HEK293 (cell line): Measurements from ENCODE around the gene TNFRSF21.

Source experiments
- CTCF ChIA-PET: fragments of 350-600 bp; formaldehyde crosslinking; extraction: SDS; loops from one replicate; lab custom pipeline; 2021; ENCODE audit warnings: antibody characterized with exemption; lab: Yijun Ruan, JAX
- POLR2A ChIA-PET: fragments of 300-600 bp; formaldehyde crosslinking; extraction: SDS; loops from one replicate; lab custom pipeline; 2020; ENCODE audit warnings: antibody characterized with exemption, inconsistent platforms; lab: Yijun Ruan, JAX
- H3K27ac ChIP-seq: fragments of 200-500 bp; sonication (Bioruptor generic); 2 replicates; pipeline ENCODE4 v1.5.1; 2014; ENCODE audit warnings: low read depth, low read length, control low read depth, inconsistent platforms; ENCODE audit errors: extremely low read depth
- H3K36me3 ChIP-seq, 2 experiments: fragments of 200-500 bp in 1 of 2; sonication (Bioruptor generic) in 1 of 2; 1 replicate in 1 of 2; 2 replicates in 1 of 2; pipeline ENCODE4 v1.5.1; 2014 to 2017; ENCODE audit warnings: inconsistent platforms in 2 of 2, low read length in 2 of 2; ENCODE audit not compliant: control insufficient read depth in 2 of 2, insufficient read depth in 1 of 2
- H3K4me1 ChIP-seq: fragments of 200-500 bp; sonication (Bioruptor generic); 2 replicates; pipeline ENCODE4 v1.5.1; 2014; ENCODE audit warnings: mild to moderate bottlenecking, low read length, inconsistent platforms; ENCODE audit not compliant: control insufficient read depth, insufficient read depth
- H3K4me3 ChIP-seq: 2 replicates; pipeline ENCODE4 v1.5.1; 2011; ENCODE audit warnings: low read depth, mild to moderate bottlenecking, control low read depth, low read length, moderate library complexity
- H3K9me3 ChIP-seq: fragments of 200-500 bp; sonication (Bioruptor generic); 2 replicates; pipeline ENCODE4 v1.5.1; 2014; ENCODE audit warnings: low read depth, low read length, inconsistent platforms; ENCODE audit not compliant: control insufficient read depth, insufficient read depth
- BCL11A ChIP-seq: fragments of 450-650 bp; formaldehyde crosslinking; IDR thresholded peaks from 2 replicates; pipeline ENCODE4 v1.5.1; 2016; ENCODE audit warnings: low read depth, missing biosample characterization, missing genetic modification characterization
- CTCF ChIP-seq: fragments of 450-650 bp; formaldehyde crosslinking; IDR thresholded peaks from 2 replicates; pipeline ENCODE4 v1.5.1; 2016; ENCODE audit warnings: missing biosample characterization, missing genetic modification characterization
- GLI4 ChIP-seq: fragments of 450-650 bp; formaldehyde crosslinking; IDR thresholded peaks from 2 replicates; pipeline ENCODE4 v1.5.1; 2016; ENCODE audit warnings: missing biosample characterization, missing genetic modification characterization
- HOXA7 ChIP-seq: sonication (generic); formaldehyde crosslinking; IDR thresholded peaks from 2 replicates; pipeline ENCODE4 v1.8.1; 2022; ENCODE audit warnings: missing genetic modification reagents, borderline replicate concordance
- KLF1 ChIP-seq: fragments of 450-650 bp; formaldehyde crosslinking; IDR thresholded peaks from 2 replicates; pipeline ENCODE4 v1.5.1; 2016; ENCODE audit warnings: missing biosample characterization, missing genetic modification characterization
- PRDM6 ChIP-seq: fragments of 450-650 bp; formaldehyde crosslinking; IDR thresholded peaks from 2 replicates; pipeline ENCODE4 v1.5.1; 2017; ENCODE audit warnings: missing biosample characterization, missing genetic modification characterization
- WT1 ChIP-seq: fragments of 450-650 bp; formaldehyde crosslinking; IDR thresholded peaks from 2 replicates; pipeline ENCODE4 v1.5.1; 2016; ENCODE audit warnings: missing biosample characterization, missing genetic modification characterization
- ZNF10 ChIP-seq: fragments of 450-650 bp; formaldehyde crosslinking; IDR thresholded peaks from 2 replicates; pipeline ENCODE4 v1.5.1; 2017; ENCODE audit warnings: missing biosample characterization, missing genetic modification characterization
- ZNF140 ChIP-seq: fragments of 450-650 bp; formaldehyde crosslinking; IDR thresholded peaks from 2 replicates; pipeline ENCODE4 v1.5.1; 2016; ENCODE audit warnings: missing biosample characterization, missing genetic modification characterization
- ZNF146 ChIP-seq: fragments of 450-650 bp; formaldehyde crosslinking; IDR thresholded peaks from 2 replicates; pipeline ENCODE4 v1.5.1; 2016; ENCODE audit warnings: missing biosample characterization, missing genetic modification characterization
- ZNF148 ChIP-seq: fragments of 450-650 bp; formaldehyde crosslinking; IDR thresholded peaks from 2 replicates; pipeline ENCODE4 v1.5.0; 2017; ENCODE audit warnings: missing biosample characterization, missing genetic modification characterization, borderline replicate concordance
- ZNF16 ChIP-seq: fragments of 450-650 bp; formaldehyde crosslinking; IDR thresholded peaks from 2 replicates; pipeline ENCODE4 v1.5.1; 2016; ENCODE audit warnings: low read depth, missing biosample characterization, missing genetic modification characterization
- ZNF239 ChIP-seq: fragments of 450-650 bp; formaldehyde crosslinking; IDR thresholded peaks from 2 replicates; pipeline ENCODE4 v1.5.1; 2016; ENCODE audit warnings: missing biosample characterization, missing genetic modification characterization
- ZNF248 ChIP-seq: fragments of 450-650 bp; formaldehyde crosslinking; IDR thresholded peaks from 2 replicates; pipeline ENCODE4 v1.5.1; 2017; ENCODE audit warnings: missing biosample characterization, missing genetic modification characterization
- ZNF274 ChIP-seq, 2 experiments: fragments of 200-500 bp in 1 of 2; fragments of 450-650 bp in 1 of 2; sonication (Bioruptor generic) in 1 of 2; formaldehyde crosslinking in 1 of 2; IDR thresholded peaks; 2 replicates each; pipeline versions ENCODE4 v1.5.1 to v1.6.1; 2014 to 2016; ENCODE audit warnings: borderline replicate concordance in 1 of 2, inconsistent platforms in 1 of 2, low read length in 1 of 2, missing biosample characterization in 1 of 2, missing genetic modification characterization in 1 of 2
- ZNF37A ChIP-seq: fragments of 450-650 bp; IDR thresholded peaks from 2 replicates; pipeline ENCODE4 v1.5.1; 2018; ENCODE audit warnings: missing biosample characterization, missing genetic modification characterization
- ZNF398 ChIP-seq: fragments of 450-650 bp; formaldehyde crosslinking; IDR thresholded peaks from 2 replicates; pipeline ENCODE4 v1.5.1; 2017; ENCODE audit warnings: missing biosample characterization, missing genetic modification characterization
- ZNF433 ChIP-seq: fragments of 450-650 bp; formaldehyde crosslinking; IDR thresholded peaks from 2 replicates; pipeline ENCODE4 v1.5.1; 2016; ENCODE audit warnings: missing biosample characterization, missing genetic modification characterization, low read depth
- ZNF473 ChIP-seq: fragments of 450-650 bp; formaldehyde crosslinking; IDR thresholded peaks from 2 replicates; pipeline ENCODE4 v1.5.1; 2017; ENCODE audit warnings: missing biosample characterization, missing genetic modification characterization
- ZNF558 ChIP-seq: fragments of 450-650 bp; formaldehyde crosslinking; IDR thresholded peaks from 2 replicates; pipeline ENCODE4 v1.5.1; 2016; ENCODE audit warnings: missing biosample characterization, missing genetic modification characterization
- ZNF776 ChIP-seq: fragments of 450-650 bp; formaldehyde crosslinking; IDR thresholded peaks from 2 replicates; pipeline ENCODE4 v1.5.0; 2017; ENCODE audit warnings: missing biosample characterization, missing genetic modification characterization, borderline replicate concordance

Gene TNFRSF21

DNA sequence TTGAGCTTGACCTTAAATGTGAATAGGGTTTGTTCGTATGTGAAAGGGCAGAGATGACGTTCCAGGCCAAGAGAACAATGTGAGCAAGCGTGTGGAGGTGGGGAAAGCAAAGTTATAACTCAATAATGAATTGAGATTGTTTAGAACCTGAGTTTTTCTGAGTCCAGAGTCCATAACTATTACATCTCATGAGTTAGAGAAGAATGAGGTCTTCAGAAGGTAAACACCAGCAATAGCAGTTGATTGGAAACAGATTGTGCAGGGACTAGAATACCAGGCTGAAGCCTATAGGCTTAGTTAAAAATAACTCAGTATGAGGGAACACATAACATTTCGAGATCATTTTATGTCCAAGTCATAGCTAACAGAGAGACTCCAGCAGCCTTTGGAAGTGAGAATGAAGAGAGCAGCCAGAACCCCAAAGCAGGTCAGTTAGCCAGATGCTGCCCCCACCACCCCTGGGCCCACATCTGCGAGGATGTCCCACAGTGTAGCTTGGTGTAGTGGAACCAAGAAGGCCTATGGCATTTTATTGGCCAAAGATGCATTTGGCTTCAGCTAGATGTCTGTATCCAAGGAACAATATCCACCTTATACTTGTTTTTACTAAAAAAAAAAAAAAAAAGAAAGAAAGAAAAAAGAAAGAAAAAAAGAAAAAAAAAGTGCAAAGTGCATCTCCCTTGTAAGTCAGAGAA is 121.7 kb downstream of the TNFRSF21 start (continued):
- no peak for TF ChIP-seq ZNF398 (tag by site-specific recombination)
- TF ChIP-seq ZNF146 (tag by site-specific recombination), result no peak
- no peak for TF ChIP-seq ZNF239 (tag by site-specific recombination)
- TF ChIP-seq WT1, result no peak
- TF ChIP-seq ZNF148 (tag by site-specific recombination), result no peak
- no peak for TF ChIP-seq ZNF776 (tag by site-specific recombination)
- no peak for TF ChIP-seq GLI4
- no peak for TF ChIP-seq ZNF16 (tag by site-specific recombination)
- TF ChIP-seq PRDM6, result no peak
- TF ChIP-seq ZNF473 (tag by site-specific recombination), result no peak

- no peak overlapping the region for H3K4me3 ChIP-seq
- CTCF ChIA-PET, result interaction anchor here (1.9 kb wide), 1 partner anchor 19 kb away, joined by 5 read pairs; no protein-coding TSS in a partner anchor
- no peaks in the 10 kb centered on the region for H3K36me3 ChIP-seq
- TF ChIP-seq HOXA7 (no peak), ZNF433 (tag by site-specific recombination) (no peak), ZNF140 (no peak), BCL11A (tag by site-specific recombination) (no peak), ZNF37A (tag by site-specific recombination) (no peak), ZNF10 (tag by site-specific recombination) (no peak), KLF1 (tag by site-specific recombination) (no peak), ZNF274 (IDR thresholded peaks at IDR 0.05; ENCODE audit: low read length) (no peak), ZNF274 (tag by site-specific recombination; IDR thresholded peaks at IDR 0.05; ENCODE audit: borderline replicate concordance) (no peak), CTCF (tag by site-specific recombination) (no peak), ZNF558 (tag by site-specific recombination) (no peak), ZNF248 (no peak)
- no peaks in the 10 kb centered on the region for H3K4me1 ChIP-seq
- POLR2A ChIA-PET, result no interaction called here
- no peaks in the 10 kb centered on the region for H3K9me3 ChIP-seq
- no peak overlapping the region for H3K27ac ChIP-seq
Measured at GRCh38 chr6:47187113-47187512, 122.6 kb downstream of the TNFRSF21 start.
